Activated CD4-positive, alpha-beta memory T cell treated with anti-CD3 and anti-CD28 coated beads, Interleukin-2, amount 10 ng/mL, durations not matched to agents 7 days and 5 days (primary cell): ENCODE results near the gene ALKBH8. TPM values are rescaled to one million over a fixed set of nuclear protein-coding genes. Genes with fewer than 3 reads are reported as not detected.
"Not testable (repeated sequence)": the region's sequence is repeated elsewhere in the genome, so short reads cannot be mapped to it uniquely, and the experiment has no call there.

Experiments
- CTCF ChIA-PET: fragments of 350-600 bp; sonication (Branson Sonifier 250); formaldehyde crosslinking; loops from one replicate; lab custom pipeline; 2021; ENCODE audit warnings: antibody characterized with exemption, inconsistent platforms; lab: Charles Lee
- POLR2A ChIA-PET: fragments of 350-600 bp; sonication (Branson Sonifier 250); formaldehyde crosslinking; loops from one replicate; lab custom pipeline; 2021; ENCODE audit warnings: antibody characterized with exemption; lab: Charles Lee
- DNase-seq: peaks from one replicate; pipeline ENCODE4 v3.0.0-alpha.2; 2020
- H3K27ac Mint-ChIP-seq: one replicate; pipeline ENCODE4 v1.8.0; 2021; ENCODE audit warnings: mild to moderate bottlenecking, mixed read lengths
- H3K27me3 Mint-ChIP-seq: one replicate; pipeline ENCODE4 v1.8.0; 2021; ENCODE audit warnings: mixed read lengths
- H3K36me3 Mint-ChIP-seq: one replicate; pipeline ENCODE4 v1.8.0; 2021; ENCODE audit warnings: low read depth, mixed read lengths
- H3K4me1 Mint-ChIP-seq: one replicate; pipeline ENCODE4 v1.8.0; 2021; ENCODE audit warnings: mixed read lengths
- H3K4me3 Mint-ChIP-seq: one replicate; pipeline ENCODE4 v1.8.0; 2021; ENCODE audit warnings: mild to moderate bottlenecking, mixed read lengths
- H3K9me3 Mint-ChIP-seq: one replicate; pipeline ENCODE4 v1.8.0; 2021; ENCODE audit warnings: mixed read lengths
- total RNA-seq, 2 experiments: library from RNA; stranded (reverse); gene quantifications; one replicate each; pipeline ENCODE4 v1.2.3, GENCODE V29; 2021

Gene ALKBH8
- total RNA-seq, 2 experiments from 2014 or later, result 7.7 to 8.4 TPM

GRCh38 chr11:107538821-107539220 lies 26.7 kb downstream of the ALKBH8 start:
- H3K27me3 Mint-ChIP-seq, result no peaks in the 10 kb centered on the region
- POLR2A ChIA-PET, result no interaction called here

GRCh38 chr11:107538239-107538638 lies 27.3 kb downstream of the ALKBH8 start:
- no peaks in the 10 kb centered on the region for H3K4me1 Mint-ChIP-seq

More at GRCh38 chr11:107538821-107539220, 26.7 kb downstream of the ALKBH8 start:
- H3K9me3 Mint-ChIP-seq, result no peaks in the 10 kb centered on the region
- no peak for DNase-seq
- H3K4me1 Mint-ChIP-seq, result no peaks in the 10 kb centered on the region
- H3K27ac Mint-ChIP-seq, result no peak overlapping the region
- no peak overlapping the region for H3K4me3 Mint-ChIP-seq
- H3K36me3 Mint-ChIP-seq, result peaks cover 20% of the 10 kb centered on the region
- CTCF ChIA-PET, result interaction anchor here (1.0 kb wide), 1 partner anchor 232 kb away, joined by 3 read pairs; no protein-coding TSS in a partner anchor

GRCh38 chr11:107537155-107537554 lies 28.4 kb downstream of the ALKBH8 start:
- H3K27ac Mint-ChIP-seq, H3K4me1 Mint-ChIP-seq, H3K9me3 Mint-ChIP-seq, DNase-seq, H3K27me3 Mint-ChIP-seq, CTCF ChIA-PET, POLR2A ChIA-PET, H3K4me3 Mint-ChIP-seq: not testable (repeated sequence)
- H3K36me3 Mint-ChIP-seq, result peaks cover 23% of the 10 kb centered on the region

More at GRCh38 chr11:107538239-107538638, 27.3 kb downstream of the ALKBH8 start:
- CTCF ChIA-PET, result interaction anchor here (1.0 kb wide), 1 partner anchor 233 kb away, joined by 3 read pairs; no protein-coding TSS in a partner anchor
- peaks cover 20% of the 10 kb centered on the region for H3K36me3 Mint-ChIP-seq
- no peaks in the 10 kb centered on the region for H3K27me3 Mint-ChIP-seq
- no peak for DNase-seq
- POLR2A ChIA-PET, result no interaction called here
- H3K4me3 Mint-ChIP-seq, result no peak overlapping the region
- no peak overlapping the region for H3K27ac Mint-ChIP-seq
- no peaks in the 10 kb centered on the region for H3K9me3 Mint-ChIP-seq

GRCh38 chr11:107526197-107526596 lies 39.3 kb downstream of the ALKBH8 start:
- Mint-ChIP-seq H3K9me3 (no peaks in the 10 kb centered on the region), H3K4me3 (no peak overlapping the region), H3K36me3 (peaks cover 5% of the 10 kb centered on the region), H3K27me3 (no peaks in the 10 kb centered on the region), H3K4me1 (no peaks in the 10 kb centered on the region), H3K27ac (no peak overlapping the region)
- no peak for DNase-seq
- ChIA-PET CTCF (no interaction called here), POLR2A (no interaction called here)

- no peaks in the 10 kb centered on the region for H3K4me1 Mint-ChIP-seq
- ChIA-PET POLR2A (no interaction called here), CTCF (no interaction called here)
- no peaks in the 10 kb centered on the region for H3K27me3 Mint-ChIP-seq
- H3K9me3 Mint-ChIP-seq, result no peaks in the 10 kb centered on the region
- DNase-seq, result no peak
- no peak overlapping the region for H3K27ac Mint-ChIP-seq
- H3K36me3 Mint-ChIP-seq, result peaks cover 18% of the 10 kb centered on the region
- H3K4me3 Mint-ChIP-seq, result no peak overlapping the region
Measured at GRCh38 chr11:107508858-107509244, 56.7 kb downstream of the ALKBH8 start.

GRCh38 chr11:107508201-107508857 lies 57.2 kb downstream of the ALKBH8 start:
- CTCF ChIA-PET, result interaction anchor here (1.6 kb wide), 1 partner anchor 11 kb away, joined by 3 read pairs; no protein-coding TSS in a partner anchor
- peaks cover 20% of the 10 kb centered on the region for H3K36me3 Mint-ChIP-seq
- no peaks in the 10 kb centered on the region for H3K27me3 Mint-ChIP-seq
- no peaks in the 10 kb centered on the region for H3K9me3 Mint-ChIP-seq
- no peak overlapping the region for H3K4me3 Mint-ChIP-seq
- no peaks in the 10 kb centered on the region for H3K4me1 Mint-ChIP-seq
- H3K27ac Mint-ChIP-seq, result no peak overlapping the region
- POLR2A ChIA-PET, result no interaction called here
- no peak for DNase-seq

- H3K27me3 Mint-ChIP-seq, result no peaks in the 10 kb centered on the region
- peaks cover 4% of the 10 kb centered on the region for H3K9me3 Mint-ChIP-seq
- H3K27ac Mint-ChIP-seq, result no peak overlapping the region
- peaks cover 37% of the 10 kb centered on the region for H3K36me3 Mint-ChIP-seq
- H3K4me3 Mint-ChIP-seq, result no peak overlapping the region
- POLR2A ChIA-PET, result no interaction called here
- DNase-seq, result no peak
- no peaks in the 10 kb centered on the region for H3K4me1 Mint-ChIP-seq
- CTCF ChIA-PET, result no interaction called here
Measured at GRCh38 chr11:107505647-107506225, 59.8 kb downstream of the ALKBH8 start.

- H3K4me3 Mint-ChIP-seq, result no peak overlapping the region
- ChIA-PET CTCF (no interaction called here), POLR2A (no interaction called here)
- no peak overlapping the region for H3K27ac Mint-ChIP-seq
- H3K4me1 Mint-ChIP-seq, result no peaks in the 10 kb centered on the region
- H3K27me3 Mint-ChIP-seq, result no peaks in the 10 kb centered on the region
- no peak for DNase-seq
- H3K9me3 Mint-ChIP-seq, result peaks cover 4% of the 10 kb centered on the region
- peaks cover 37% of the 10 kb centered on the region for H3K36me3 Mint-ChIP-seq
Measured at GRCh38 chr11:107504981-107505380, 60.6 kb downstream of the ALKBH8 start.

GRCh38 chr11:107501713-107502112 lies 63.8 kb downstream of the ALKBH8 start:
- ChIA-PET CTCF (no interaction called here), POLR2A (no interaction called here)
- Mint-ChIP-seq H3K36me3 (peaks cover 37% of the 10 kb centered on the region), H3K4me1 (no peaks in the 10 kb centered on the region), H3K9me3 (peaks cover 4% of the 10 kb centered on the region), H3K27me3 (no peaks in the 10 kb centered on the region), H3K4me3 (no peak overlapping the region), H3K27ac (no peak overlapping the region)
- no peak for DNase-seq

- DNase-seq, H3K27me3 Mint-ChIP-seq, POLR2A ChIA-PET, H3K4me1 Mint-ChIP-seq, H3K4me3 Mint-ChIP-seq, H3K27ac Mint-ChIP-seq, H3K9me3 Mint-ChIP-seq, H3K36me3 Mint-ChIP-seq: not testable (repeated sequence)
- CTCF ChIA-PET, result interaction anchor here (1.4 kb wide), 1 partner anchor 10 kb away, joined by 3 read pairs; no protein-coding TSS in a partner anchor
Measured at GRCh38 chr11:107497371-107497770, 68.2 kb downstream of the ALKBH8 start.

- Mint-ChIP-seq H3K27me3 (peaks cover 1% of the 10 kb centered on the region), H3K27ac (no peak overlapping the region), H3K4me3 (no peak overlapping the region), H3K36me3 (peaks cover under 1% of the 10 kb centered on the region), H3K4me1 (no peaks in the 10 kb centered on the region), H3K9me3 (no peaks in the 10 kb centered on the region)
- ChIA-PET POLR2A (no interaction called here), CTCF (no interaction called here)
- no peak for DNase-seq
Measured at GRCh38 chr11:107496011-107496410, 69.5 kb downstream of the ALKBH8 start.

- H3K27ac Mint-ChIP-seq, result no peak overlapping the region
- no peaks in the 10 kb centered on the region for H3K36me3 Mint-ChIP-seq
- peaks cover 6% of the 10 kb centered on the region for H3K27me3 Mint-ChIP-seq
- no peak for DNase-seq
- ChIA-PET CTCF (no interaction called here), POLR2A (no interaction called here)
- H3K4me3 Mint-ChIP-seq, result no peak overlapping the region
- no peaks in the 10 kb centered on the region for H3K9me3 Mint-ChIP-seq
- H3K4me1 Mint-ChIP-seq, result no peaks in the 10 kb centered on the region
Measured at GRCh38 chr11:107494055-107494454, 71.5 kb downstream of the ALKBH8 start.

- no peak for DNase-seq
- H3K36me3 Mint-ChIP-seq, result no peaks in the 10 kb centered on the region
- no peaks in the 10 kb centered on the region for H3K4me1 Mint-ChIP-seq
- H3K27me3 Mint-ChIP-seq, result peaks cover 10% of the 10 kb centered on the region
- H3K27ac Mint-ChIP-seq, result no peak overlapping the region
- ChIA-PET POLR2A (no interaction called here), CTCF (no interaction called here)
- no peaks in the 10 kb centered on the region for H3K9me3 Mint-ChIP-seq
- no peak overlapping the region for H3K4me3 Mint-ChIP-seq
Measured at GRCh38 chr11:107493117-107493516, 72.4 kb downstream of the ALKBH8 start.
